NCI-H1436 (cell line): ENCODE data around the gene COPA.
A peak's percentile ranks its signal among the peaks of the same experiment; 100 is the strongest.
"Not testable (repeated sequence)": the region's sequence is repeated elsewhere in the genome, so short reads cannot be mapped to it uniquely, and the experiment has no call there.

Experiments
- DNase-seq: peaks from one replicate; lab custom pipeline; 2025; lab: John Stamatoyannopoulos, UW

Gene COPA

DNA sequence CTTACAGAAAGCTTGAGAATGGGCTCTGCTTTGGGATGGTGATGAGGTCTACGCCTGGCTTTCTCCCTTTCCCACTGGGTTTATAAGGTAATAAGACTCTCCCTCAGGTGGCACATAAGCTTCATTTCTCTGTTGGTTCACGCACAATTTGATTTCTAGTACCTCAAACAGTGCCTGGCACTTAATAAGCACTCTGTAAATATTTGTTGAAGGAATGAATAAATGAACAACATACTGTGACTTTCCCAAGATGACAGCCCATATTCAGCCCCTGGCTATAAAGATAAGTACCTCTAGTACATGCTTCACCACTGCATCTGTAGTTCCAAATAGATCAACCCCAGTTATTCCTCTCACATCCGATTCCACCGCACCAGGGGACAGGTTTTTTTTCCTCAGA is 17.8 kb downstream of the COPA start:
- DNase-seq = peak; percentile 40

DNA sequence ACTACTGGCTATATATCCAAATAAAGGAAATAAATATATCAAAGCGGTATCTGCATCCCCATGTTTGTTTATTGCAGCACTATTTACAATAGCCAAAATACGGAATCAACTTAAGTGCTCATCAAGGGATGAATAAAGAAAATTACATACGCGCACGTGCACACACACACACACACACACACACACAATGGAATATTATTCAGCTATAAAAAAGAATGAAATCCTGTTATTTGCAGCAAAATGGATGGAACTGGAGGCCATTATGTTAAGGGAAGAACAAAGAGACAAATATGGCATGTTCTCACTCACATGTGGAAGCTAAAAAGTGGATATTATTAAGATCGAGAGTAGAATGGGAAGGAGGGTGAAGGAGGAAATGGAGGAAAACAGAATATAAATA is 20.2 kb downstream of the COPA start:
- DNase-seq = no peak

DNA sequence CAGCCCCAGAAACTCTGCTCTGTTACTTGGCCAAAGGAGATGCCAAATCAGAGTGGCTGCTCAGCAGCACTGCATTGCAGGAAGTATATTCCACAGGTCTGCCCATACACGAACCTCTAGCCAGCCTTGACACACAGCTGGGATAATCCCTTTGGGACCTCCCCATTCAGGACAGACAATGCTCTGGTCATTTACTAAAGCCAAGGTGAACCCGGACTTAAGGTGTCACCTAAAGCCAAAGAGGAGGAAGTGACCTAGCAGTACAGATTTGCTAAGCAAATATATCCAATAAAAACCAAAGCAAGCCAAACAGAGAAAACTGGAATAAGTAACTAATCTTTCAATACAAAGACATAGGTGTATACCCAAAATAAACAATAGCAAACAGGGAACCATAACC is 27.7 kb downstream of the COPA start:
- no peak for DNase-seq

GRCh38 chr1:160309571-160309970 is 33.5 kb downstream of the COPA start:
- no peak for DNase-seq

GRCh38 chr1:160309185-160309557 is 33.9 kb downstream of the COPA start:
- no peak for DNase-seq

DNA sequence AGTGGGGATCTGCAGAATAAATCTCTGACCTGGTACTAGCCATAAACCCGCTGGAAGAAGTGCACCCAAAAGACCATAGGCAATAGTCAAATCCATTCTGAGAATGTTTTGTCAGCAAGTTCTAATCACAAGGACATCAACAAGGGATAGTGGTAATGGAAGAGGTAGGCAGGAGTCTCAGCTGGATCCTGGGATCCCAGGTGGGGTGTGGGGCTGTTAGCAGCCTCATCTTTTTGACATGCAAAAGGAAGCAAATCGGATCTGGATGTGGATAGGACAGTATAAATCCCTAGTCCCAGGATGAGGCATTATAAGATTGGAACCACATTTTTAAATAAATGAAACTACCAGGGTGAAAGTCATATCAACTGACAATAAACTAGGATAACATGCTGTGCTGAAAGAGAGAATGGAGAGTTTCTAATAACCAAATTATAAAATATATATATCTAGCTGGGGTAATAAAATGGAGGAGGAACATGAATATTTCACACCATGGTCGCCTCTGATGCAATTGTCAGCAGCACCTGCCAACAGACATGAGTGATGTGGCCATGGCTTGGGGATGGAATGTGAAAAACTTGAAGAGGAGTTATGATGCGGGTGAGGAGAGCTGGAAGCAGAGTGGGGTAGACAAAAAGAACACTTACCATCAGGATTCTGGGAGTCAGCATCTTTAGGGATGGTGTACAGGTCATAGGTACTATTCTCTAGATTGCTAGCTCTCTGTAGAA is 34.4 kb downstream of the COPA start:
- DNase-seq = no peak

DNA sequence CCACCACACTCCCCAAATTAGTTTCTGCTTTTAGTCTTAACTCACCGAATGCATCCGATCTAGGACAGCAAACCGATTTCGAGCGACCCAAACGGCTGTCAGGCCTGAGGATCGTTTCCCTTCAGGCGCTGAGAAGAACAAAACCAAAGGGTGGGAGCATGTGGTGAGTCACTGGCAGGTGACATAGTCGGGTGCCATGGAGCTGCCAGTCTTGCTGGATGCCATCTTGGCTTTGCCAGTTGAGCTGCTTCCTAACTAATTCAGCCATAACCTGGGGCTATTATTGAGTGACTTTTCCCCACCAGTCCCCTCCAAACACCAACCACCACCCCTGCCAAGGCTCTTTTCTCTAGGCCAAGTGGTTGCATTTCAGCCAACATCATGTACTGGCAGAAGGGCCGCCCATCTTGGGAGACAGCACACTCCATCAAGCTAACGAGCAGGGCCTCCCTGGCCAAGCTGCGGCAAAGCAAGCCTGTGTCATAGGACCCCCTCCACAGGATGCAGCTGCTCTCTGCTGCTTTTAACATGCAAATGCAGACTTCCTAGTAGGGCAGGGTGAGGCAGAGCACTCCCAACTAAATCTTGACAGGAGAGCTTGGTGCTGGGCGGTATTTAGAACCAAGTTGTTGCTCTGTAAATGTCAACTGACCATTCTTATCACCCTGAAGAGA is 35.8 kb downstream of the COPA start:
- no peak for DNase-seq

- DNase-seq = no peak
Observed at GRCh38 chr1:160300173-160300572, 42.9 kb downstream of the COPA start.

DNA sequence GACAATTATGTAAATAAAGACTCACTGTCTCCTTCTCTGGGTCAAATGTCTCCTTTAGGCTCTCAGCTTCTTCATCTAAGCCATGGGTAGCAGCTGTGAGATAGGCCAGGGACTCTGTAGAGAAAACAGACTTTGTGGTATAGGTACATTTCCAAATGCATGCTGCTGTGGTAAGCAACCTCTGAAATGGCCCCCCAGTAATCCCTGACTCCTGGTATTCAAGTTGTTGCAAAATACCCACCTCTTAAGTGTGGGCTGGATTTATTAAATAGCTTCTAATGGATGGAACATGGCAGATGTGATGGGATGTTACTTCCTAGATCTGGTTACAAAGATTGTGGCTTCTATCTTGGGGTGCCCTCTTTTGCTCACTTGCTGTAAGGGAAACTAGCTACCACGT is 47.0 kb downstream of the COPA start:
- no peak for DNase-seq

- DNase-seq = no peak
Observed at GRCh38 chr1:160293020-160293968, 49.8 kb downstream of the COPA start.

GRCh38 chr1:160291248-160292220 is 51.5 kb downstream of the COPA start:
- DNase-seq = peak; percentile 38

DNA sequence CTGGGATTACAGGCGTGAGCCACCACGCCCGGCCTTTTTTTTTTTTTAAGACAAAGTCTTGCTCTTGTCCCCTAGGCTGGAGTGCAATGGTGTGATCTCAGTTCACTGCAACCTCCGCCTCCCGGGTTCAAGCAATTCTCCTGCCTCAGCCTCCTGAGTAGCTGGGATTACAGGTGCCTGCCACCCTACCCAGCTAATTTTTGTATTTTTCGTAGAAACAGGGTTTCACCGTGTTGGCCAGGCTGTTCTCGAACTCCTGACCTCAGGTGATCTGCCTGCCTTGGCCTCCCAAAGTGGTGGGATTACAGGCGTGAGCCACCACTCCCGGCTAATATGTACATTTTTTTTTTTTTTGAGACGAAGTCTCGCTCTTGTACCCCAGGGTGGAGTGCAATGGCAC is 55.3 kb downstream of the COPA start:
- DNase-seq = not testable (repeated sequence)

- DNase-seq = no peak
Observed at GRCh38 chr1:160285506-160285905, 57.5 kb downstream of the COPA start.

- DNase-seq = peak; percentile 90
Observed at GRCh38 chr1:160284782-160285344, 58.2 kb downstream of the COPA start, which contains the start of gene PEX19. TSS of gene PEX19 (minus strand) at chr1:160285133. CDS start at chr1:160285124, 9 bp downstream.

DNA sequence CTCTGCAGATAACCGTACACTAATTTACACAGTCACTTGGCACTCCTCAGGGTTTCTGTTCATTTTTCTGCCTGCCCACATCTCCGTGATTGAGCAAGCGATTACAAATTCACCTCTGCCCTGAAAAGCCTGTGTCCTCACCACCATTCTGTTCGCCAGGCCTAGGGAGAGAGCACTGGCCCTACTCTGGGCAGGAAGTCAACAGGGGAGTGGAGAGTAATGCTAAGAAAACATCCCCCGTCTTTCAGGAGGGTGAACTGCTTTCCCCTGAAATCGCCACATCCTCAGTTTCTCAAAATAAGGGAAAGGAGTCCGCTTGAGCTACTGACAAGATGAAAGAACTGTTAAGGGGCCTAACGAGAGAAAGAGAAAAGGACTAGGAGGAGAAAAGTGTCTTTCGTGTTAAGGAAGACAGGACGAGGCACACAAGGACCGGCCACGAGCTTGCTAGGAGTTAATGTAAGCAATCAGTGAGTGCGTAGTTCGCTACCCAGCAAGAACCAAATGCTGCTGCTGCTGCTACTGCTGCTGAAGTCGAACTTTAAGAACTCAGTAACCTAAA is 58.7 kb downstream of the COPA start:
- DNase-seq = no peak

GRCh38 chr1:160282807-160283206 is 60.2 kb downstream of the COPA start:
- DNase-seq = no peak

DNA sequence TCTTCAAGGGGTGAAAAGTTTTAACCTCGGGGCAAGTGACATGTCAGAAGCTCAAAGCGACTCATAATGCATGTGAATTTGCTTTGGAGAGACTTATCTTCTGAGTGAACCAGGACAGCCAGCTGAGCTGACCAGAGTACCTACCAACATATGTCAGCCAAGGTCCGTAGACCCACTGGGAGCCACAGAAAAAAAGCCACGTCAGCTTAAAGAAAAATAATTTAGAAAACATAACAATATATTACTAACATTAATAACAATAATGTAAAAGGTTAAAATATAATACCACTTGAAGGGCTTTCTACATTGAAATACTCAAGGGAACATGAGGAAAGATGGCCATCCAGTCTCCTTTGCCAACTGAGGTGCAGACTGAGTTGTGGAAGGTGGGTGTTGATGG is 65.1 kb downstream of the COPA start:
- no peak for DNase-seq

- no peak for DNase-seq
Observed at GRCh38 chr1:160277330-160277729, 65.7 kb downstream of the COPA start.

GRCh38 chr1:160271025-160271424 is 72.0 kb downstream of the COPA start:
- DNase-seq = no peak

- DNase-seq = no peak
Observed at GRCh38 chr1:160267284-160267991, 75.6 kb downstream of the COPA start.
